HG03103 (cell line): Measurements from ENCODE around the gene CEACAM21.

Experiments
- ATAC-seq: cut with Tn5 transposase; IDR thresholded peaks from one replicate; pipeline ENCODE4 v1.9.1; 2021; ENCODE audit warnings: low read depth; ENCODE audit not compliant: unreplicated experiment

The CEACAM21 gene

DNA sequence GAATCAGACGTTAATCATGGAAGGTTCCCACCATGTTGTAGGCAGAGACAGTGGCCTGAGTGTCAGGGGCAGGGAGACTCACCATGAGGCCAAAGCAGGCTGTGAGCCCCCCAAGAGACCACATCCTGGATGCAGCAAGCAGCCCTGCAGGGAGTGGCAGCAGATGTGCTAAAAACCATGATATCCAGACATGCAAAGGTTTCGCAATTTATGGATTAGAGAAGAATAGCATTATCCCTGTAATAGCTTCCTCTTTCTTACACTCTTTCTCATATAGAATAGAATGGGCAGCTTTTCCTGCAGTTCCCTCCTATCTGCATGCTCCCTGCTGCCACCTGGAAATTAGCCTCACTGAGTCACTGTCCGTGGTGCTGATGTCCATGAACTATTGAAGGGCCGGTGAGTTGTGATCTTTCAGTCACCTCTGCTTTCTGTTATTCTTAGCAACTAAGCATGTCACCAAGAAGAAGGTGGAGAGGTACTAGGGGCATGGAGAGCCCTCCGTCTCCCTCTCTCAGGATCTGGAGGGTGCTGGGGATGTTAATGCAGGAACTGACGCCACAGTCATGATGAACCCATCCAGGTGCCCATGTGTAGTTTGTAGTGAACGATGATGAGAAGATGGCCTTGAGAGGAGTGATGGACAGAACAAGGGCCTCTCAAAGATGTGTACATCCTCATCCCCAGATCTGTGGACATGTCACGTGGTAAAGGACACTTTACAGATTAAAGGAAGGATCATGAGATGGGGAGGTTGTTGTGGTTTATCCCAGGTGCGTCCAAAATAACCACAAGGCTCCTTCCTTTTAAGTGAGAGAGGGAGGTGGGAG is 41.0 kb downstream of the CEACAM21 start:
- no peak for ATAC-seq

GRCh38 chr19:41617941-41618730 is 42.2 kb downstream of the CEACAM21 start:
- ATAC-seq: no peak

DNA sequence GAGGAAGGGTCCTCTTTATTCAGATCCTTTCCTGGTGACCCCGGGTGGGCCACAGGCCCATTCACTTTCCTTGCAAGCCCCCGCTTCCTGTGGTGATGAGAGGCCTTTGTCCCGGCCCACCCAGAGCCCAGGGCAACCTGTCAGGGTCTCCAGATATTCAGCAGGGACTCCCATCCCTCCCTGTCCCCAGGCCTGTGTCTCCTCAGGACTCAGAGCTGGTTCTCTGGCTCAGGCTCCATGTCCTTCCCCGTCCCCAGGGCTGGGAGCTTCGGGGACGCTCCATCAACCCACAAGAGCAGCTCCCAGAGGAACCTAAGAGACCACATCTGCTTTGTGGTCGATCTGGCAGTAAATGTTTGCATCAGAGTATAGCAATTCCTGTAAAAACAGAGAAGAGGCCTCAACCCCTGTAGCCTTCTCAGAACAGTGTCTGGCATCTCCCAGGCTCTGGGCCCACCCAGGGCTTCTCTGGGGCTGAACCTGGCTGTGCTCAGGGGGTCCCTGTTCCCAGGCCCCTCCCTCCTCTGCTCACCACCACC is 43.1 kb downstream of the CEACAM21 start:
- ATAC-seq: no peak

GRCh38 chr19:41620171-41620570 is 44.2 kb downstream of the CEACAM21 start:
- no peak for ATAC-seq

DNA sequence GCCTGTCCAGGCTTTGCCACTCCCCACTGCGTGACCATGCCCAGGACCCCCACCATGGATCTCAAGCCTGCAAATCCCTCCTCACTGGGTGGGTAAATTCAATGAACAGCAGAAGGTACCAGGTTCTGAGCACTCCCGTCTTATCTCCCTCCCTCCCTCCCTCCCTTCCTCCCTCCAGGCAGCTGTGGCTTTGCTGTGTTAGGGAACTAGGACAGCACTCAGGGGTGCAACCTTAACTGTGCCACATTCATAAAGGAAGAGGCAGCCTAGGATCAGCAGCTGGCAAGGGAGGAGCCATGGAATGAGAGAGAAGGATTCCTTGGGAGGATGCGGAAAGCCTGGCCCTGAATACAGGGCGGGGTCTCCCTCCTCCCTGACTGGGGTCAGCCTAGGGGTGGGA is 45.3 kb downstream of the CEACAM21 start:
- no peak for ATAC-seq

- ATAC-seq: no peak
Observed at GRCh38 chr19:41621654-41622053, 45.7 kb downstream of the CEACAM21 start.

DNA sequence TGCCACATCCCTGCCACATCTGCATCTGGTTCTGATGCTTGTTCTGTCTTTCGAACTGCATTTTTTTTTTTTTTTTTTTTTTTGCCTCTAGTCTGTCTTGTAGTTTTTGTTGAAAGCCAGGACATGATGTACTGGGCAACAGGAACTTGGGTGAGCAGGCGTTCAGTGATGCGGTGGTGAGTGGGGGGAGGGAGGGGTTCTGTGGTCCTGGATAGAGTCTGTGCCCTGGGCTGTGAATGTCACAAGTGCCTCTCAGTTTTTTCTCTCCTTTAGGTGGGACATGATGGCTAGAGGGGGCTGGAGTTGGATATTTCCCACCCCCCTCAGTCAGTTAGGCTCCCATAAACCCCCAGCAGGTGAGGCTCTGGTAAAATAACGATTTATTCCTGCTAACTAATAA is 47.4 kb downstream of the CEACAM21 start:
- no peak for ATAC-seq

GRCh38 chr19:41624515-41624914 is 48.5 kb downstream of the CEACAM21 start:
- no peak for ATAC-seq

DNA sequence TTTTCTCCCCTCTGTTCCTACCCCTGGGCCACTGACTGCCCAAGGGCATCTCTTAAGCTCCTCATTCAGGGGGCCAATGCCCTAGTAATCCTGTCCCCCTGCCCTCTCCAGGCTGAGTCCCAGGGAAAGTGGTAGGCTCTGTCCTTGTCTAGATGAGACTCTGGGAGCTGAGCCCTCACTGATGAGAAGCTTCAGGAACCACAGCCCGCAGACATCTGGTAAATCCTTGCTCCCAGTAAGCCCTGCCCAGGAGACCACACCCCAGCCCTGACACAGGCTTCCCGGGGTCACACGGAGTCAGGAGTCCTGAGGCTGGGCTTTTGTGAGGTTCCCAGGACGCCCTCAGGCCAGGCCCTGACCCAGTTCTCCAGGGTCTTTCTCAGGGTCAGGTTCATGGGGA is 49.0 kb downstream of the CEACAM21 start:
- ATAC-seq: no peak

DNA sequence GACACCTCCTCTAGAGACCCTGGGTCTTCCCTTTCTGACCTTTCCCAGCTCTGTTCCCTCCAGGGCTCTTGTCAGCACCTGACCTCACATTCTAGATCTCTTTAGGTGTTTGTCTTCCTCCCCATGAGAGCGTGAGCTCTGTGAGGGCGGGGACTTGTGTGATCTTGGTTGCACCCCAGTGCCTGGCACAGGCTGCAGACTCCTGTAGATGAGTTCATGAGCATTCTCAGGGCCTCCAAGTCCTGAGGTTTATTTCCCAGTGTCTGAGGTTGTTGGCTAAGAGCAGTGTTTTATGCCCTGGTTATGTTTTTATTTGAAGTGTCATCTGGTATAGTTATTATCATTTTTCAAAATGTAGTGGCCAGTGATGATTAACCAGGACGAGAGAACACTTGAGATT is 50.3 kb downstream of the CEACAM21 start:
- no peak for ATAC-seq

GRCh38 chr19:41626877-41627276 is 50.9 kb downstream of the CEACAM21 start, which contains the start of gene CEACAM4:
Gene CEACAM4, minus strand, starts transcription at chr19:41627074. Its CDS starts 111 bp downstream, at chr19:41626963.
- no peak for ATAC-seq

GRCh38 chr19:41627966-41628675 is 52.2 kb downstream of the CEACAM21 start:
- no peak for ATAC-seq
